HG03159 (cell line): ENCODE results near the gene ATP8B3.

ENCODE experiments used
- ATAC-seq: cut with Tn5 transposase; IDR thresholded peaks from one replicate; pipeline ENCODE4 v1.9.1; 2021; ENCODE audit warnings: mild to moderate bottlenecking, moderate library complexity; ENCODE audit not compliant: unreplicated experiment

Gene ATP8B3

GRCh38 chr19:1758959-1759903 lies 52.8 kb downstream of the ATP8B3 start:
- ATAC-seq, result no peak

DNA sequence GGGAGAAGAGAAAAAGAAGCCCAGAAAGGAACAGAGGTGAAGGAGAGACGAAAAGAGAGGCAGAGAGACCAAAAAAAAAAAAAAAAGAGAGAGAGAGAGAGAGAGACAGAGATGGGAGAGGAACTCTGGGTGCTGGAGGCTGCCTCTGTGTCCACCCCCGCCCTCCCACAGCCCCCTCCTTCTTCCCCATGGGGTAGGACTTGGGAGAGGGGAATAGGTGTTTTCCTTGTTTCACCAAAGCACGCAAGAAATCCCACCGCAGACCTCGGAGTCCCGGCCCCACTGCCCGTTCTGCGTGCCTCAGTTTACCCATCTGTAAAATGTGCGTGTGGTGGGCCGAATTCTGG lies 53.9 kb downstream of the ATP8B3 start:
- no peak for ATAC-seq

DNA sequence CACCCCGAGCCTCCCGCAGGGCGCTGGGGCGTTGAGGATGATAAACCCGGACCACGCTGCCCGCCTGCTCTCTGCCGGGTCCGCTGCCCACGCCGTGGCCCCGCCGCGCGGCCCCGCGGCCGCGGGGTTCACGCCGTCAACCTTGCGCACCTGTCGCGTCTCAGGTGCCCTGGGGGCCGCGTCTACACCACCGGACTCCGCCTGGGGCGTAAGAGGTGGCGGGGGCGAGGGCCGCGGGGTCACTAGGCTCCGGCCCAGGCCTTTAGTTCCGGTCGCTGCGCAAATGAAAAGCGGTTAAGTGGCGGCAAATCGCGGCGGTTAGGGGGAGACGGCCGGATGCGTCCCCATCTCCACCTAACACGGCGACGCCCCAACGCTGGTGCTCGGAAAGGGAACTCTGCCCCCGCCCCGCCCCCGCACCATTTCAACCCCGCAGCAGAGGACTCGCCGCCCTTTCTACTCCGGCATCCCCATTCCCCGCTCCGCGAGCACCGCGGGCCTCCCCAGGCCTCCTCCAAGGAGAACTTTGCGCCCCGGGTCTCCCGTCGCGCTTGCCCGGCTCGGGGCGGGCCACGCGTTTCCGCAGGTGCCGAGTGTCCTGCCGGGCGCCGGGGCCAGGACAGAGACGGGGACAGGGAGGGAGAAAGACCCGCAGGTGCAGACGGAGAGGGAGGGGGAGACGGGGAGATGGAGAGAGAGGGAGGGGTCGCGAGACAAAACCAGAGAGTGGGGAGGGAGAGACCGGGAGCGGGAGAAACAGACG lies 54.4 kb downstream of the ATP8B3 start:
- no peak for ATAC-seq

- ATAC-seq, result no peak
These were observed 55.2 kb downstream of the ATP8B3 start for GRCh38 chr19:1756705-1757465.

GRCh38 chr19:1756264-1756663 lies 55.8 kb downstream of the ATP8B3 start:
- no peak for ATAC-seq

- ATAC-seq, result no peak
These were observed 56.5 kb downstream of the ATP8B3 start for GRCh38 chr19:1755467-1756171.

DNA sequence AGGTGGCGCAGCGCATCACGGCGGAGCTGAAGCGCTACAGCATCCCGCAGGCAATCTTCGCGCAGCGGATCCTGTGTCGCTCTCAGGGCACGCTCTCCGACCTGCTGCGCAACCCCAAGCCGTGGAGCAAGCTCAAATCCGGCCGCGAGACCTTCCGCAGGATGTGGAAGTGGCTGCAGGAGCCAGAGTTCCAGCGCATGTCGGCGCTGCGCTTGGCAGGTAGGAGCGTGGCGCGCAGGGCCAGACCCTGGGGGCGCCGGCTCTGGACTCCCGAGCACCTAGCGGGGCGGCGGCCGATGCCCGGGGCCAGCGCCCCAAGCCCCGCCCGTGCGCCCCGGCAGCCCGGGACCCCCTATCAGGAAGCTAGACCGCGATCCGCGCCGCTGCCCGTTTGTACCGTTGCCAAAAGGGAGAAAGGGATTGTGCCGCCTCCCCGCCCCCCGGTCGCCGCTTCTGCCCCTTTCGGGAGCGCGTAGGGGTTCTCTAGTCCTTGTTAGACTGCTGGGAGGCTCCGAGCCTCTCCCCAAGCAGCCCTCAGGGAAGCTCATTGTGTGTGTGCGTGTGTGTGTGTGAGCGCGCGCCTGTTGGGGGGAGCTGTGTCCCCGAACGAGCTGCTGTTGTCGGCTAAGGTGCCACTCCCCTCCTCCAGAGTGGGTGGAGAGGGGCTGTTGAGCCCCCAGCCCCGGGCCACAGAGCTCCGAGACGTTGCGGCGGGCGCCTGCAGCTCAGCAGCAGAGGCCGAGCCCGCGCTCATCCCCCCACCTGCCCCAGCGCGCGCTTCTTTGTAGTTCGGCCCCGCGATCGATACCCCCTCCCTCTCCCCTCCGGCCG lies 57.2 kb downstream of the ATP8B3 start:
- ATAC-seq, result no peak

DNA sequence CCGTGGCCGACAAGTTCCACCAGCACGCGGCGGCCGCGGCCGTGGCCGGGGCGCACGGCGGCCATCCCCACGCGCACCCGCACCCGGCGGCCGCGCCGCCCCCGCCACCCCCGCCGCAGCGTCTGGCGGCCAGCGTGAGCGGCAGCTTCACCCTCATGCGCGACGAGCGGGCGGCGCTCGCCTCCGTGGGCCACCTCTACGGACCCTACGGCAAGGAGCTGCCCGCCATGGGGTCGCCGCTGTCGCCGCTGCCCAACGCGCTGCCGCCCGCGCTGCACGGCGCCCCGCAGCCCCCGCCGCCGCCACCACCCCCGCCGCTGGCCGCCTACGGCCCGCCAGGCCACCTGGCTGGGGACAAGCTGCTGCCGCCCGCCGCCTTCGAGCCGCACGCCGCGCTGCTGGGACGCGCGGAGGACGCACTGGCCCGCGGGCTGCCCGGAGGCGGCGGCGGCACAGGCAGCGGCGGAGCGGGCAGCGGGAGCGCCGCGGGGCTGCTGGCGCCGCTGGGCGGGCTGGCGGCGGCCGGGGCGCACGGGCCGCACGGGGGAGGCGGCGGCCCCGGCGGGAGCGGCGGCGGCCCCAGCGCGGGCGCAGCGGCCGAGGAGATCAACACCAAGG lies 57.9 kb downstream of the ATP8B3 start:
- ATAC-seq, result no peak

GRCh38 chr19:1752757-1753728 lies 59.0 kb downstream of the ATP8B3 start, which contains the start of gene ONECUT3:
Gene ONECUT3, plus strand, starts transcription at chr19:1753506. Its CDS starts 157 bp downstream, at chr19:1753663.
- ATAC-seq, result no peak

GRCh38 chr19:1752009-1752756 lies 59.9 kb downstream of the ATP8B3 start:
- ATAC-seq, result no peak

DNA sequence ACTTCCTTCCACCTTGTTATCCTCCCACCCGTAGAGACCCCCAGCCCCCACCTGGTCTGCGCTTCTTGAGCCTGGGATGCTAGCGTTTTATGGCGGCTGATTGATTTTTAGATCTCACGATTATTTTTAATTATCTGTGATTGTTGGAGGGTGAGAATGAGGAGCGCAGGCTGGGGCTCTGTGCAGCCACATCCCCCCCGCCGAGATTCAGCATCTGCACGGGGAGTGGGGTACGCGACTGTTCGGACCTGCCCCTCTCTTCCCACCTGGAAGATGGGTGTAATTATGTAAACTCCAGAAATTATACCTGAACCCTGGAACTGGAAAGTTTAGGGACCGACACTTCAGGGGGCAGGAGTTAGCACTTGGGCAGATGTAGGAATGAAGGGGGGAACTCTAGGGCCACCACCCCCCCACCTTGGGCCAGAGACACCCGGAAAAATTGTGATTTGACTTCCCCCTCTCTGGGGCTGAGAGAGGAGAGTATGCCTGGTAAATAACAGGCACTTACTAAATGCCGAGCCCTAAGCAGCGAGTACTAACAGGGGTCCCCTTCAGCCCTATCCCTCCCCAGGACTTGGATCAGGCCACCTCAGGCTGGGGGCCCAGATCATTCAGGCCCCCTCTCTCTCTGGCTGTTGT lies 60.6 kb downstream of the ATP8B3 start:
- no peak for ATAC-seq

DNA sequence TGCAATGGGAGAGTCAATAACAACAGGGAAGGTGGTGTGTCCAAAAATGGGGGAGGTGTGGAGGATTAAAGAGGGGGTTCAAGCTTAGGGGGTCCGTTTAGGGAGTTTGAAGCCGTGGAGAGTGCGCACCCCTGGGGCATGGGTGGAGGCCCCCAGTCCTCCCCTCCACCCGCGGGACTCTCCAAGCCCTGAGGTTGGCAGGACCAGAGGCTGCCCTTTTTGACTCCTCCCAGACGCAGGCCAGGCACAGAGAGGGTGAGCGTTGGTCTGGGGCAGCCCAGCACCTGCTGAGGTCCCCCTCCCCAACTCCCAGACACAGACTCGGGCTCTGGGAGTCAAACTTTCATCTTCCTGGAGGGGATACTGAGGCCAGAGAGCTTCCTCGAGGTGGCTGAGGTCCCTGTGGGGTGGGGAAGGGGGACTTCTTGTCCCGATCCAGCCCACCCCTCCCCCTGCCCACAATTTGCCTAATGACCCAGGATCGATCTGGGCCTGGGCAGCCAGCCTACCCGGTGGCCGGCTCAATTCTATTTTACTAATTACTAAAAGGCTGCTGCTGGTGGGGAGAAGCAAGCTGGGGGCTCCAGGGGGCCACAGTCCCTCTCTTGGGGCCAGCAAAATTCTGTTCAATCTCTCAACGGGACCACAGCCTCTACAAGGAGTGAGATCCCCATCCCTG lies 61.6 kb downstream of the ATP8B3 start:
- ATAC-seq, result no peak

DNA sequence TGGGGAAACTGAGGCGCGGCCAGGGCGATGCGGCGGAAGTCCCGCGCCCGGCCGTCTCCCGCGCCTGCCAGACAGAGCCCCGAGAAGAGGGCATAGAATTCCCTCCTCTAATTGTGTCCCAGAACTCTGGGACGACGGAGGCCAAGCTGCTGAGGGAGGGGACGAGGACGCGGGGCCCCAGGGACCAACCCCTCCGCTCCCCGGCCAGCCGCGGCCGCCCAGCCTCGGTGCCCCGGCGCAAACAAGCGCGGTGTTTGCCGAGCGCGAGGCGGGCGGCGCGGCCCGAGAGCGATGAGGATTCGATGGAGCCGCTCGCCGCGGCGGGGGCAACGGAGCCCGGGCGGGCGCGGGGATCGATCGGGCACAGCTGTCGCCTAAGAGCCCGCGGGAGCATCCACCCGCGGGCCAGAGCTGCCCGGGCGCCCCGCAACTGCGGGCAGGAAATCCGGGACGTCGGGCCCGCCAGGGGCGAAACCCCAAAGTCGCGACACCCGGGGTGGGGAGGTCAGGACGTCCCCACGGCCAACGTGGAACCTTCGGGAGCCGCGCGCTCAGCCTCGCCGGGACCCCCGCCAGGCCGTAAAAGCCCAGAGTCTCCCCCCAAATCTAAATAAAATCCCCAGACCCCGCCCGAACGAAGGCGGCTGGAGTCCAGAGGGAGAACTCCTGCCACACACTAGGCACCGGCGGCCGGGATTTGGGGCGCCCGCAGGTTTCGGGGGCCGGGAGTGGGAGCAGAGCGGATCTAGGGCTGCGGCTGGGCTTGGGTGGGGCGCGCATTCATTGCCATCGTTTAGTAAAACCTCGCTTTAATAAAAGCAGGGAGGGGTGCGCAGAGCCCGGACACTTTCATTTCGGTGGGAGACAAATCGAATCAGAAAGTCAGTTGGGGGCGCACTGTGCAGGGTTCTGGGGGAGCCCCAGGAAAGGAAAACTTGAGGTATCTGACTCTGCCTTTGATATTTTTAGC lies 62.4 kb downstream of the ATP8B3 start:
- ATAC-seq, result no peak

GRCh38 chr19:1748873-1749341 lies 63.2 kb downstream of the ATP8B3 start:
- ATAC-seq, result no peak
